ENCODE data around the gene CDKAL1. TPM values are rescaled to one million over a fixed set of nuclear protein-coding genes. Genes with fewer than 3 reads are reported as not detected.
"Not testable (repeated sequence)": the region's sequence is repeated elsewhere in the genome, so short reads cannot be mapped to it uniquely, and the experiment has no call there.

Gene CDKAL1
- total RNA-seq, 4 donors from 2014 or later = 24.7 to 32.8 (median 29.8) TPM

- TF ChIP-seq POLR2A (IDR thresholded peaks at IDR 0.05) (no peak), CTCF (IDR thresholded peaks at IDR 0.05) (no peak)
- DNase-seq = no peak
- no peak overlapping the region for H3K27ac ChIP-seq
- peaks cover 0 to 8% of the 10 kb centered on the region in 2 donors for H3K4me1 ChIP-seq
- no peaks in the 10 kb centered on the region for H3K36me3 ChIP-seq
- H3K27me3 ChIP-seq = no peaks in the 10 kb centered on the region
- H3K9me3 ChIP-seq = no peaks in the 10 kb centered on the region
- intact Hi-C loops (cut with DNase I) = no loop called here
- no peak overlapping the region for H3K4me3 ChIP-seq (replicated peaks in 1 of 3)
- WGBS, 2 donors = 64 to 67% methylated on average over 2 of the region's 2 CpGs
These were observed 99.5 kb downstream of the CDKAL1 start for GRCh38 chr6:20633566-20634340.

- no peaks in the 10 kb centered on the region for H3K9me3 ChIP-seq
These were observed 104.9 kb downstream of the CDKAL1 start for GRCh38 chr6:20639161-20639560.

GRCh38 chr6:20640181-20640580 is 105.9 kb downstream of the CDKAL1 start:
- TF ChIP-seq CTCF (IDR thresholded peaks at IDR 0.05) (no peak), POLR2A (IDR thresholded peaks at IDR 0.05) (no peak)
- H3K4me3 ChIP-seq (replicated peaks in 1 of 3) = no peak overlapping the region
- DNase-seq = no peak
- intact Hi-C loops (cut with DNase I) = no loop called here
- no peaks in the 10 kb centered on the region for H3K27me3 ChIP-seq
- WGBS, 2 donors = 92 to 98% methylated on average over 2 of the region's 2 CpGs
- peaks cover 6 to 11% of the 10 kb centered on the region in 2 donors for H3K4me1 ChIP-seq
- no peak overlapping the region for H3K27ac ChIP-seq
- H3K36me3 ChIP-seq = no peaks in the 10 kb centered on the region
- no peaks in the 10 kb centered on the region for H3K9me3 ChIP-seq

More at GRCh38 chr6:20639161-20639560, 104.9 kb downstream of the CDKAL1 start:
- Histone ChIP-seq H3K4me1 (peaks cover 6 to 11% of the 10 kb centered on the region in 2 donors), H3K27me3 (no peaks in the 10 kb centered on the region), H3K36me3 (no peaks in the 10 kb centered on the region), H3K27ac (no peak overlapping the region), H3K4me3 (replicated peaks in 1 of 3) (no peak overlapping the region)
- intact Hi-C loops (cut with DNase I) = no loop called here
- 82 to 83% methylated on average over 4 of the region's 4 CpGs for WGBS, 2 donors
- TF ChIP-seq POLR2A (IDR thresholded peaks at IDR 0.05) (no peak), CTCF (IDR thresholded peaks at IDR 0.05) (no peak)
- no peak for DNase-seq

- Histone ChIP-seq H3K4me1 (peaks cover 6 to 11% of the 10 kb centered on the region in 2 donors), H3K27ac (no peak overlapping the region), H3K4me3 (replicated peaks in 1 of 3) (no peak overlapping the region), H3K36me3 (no peaks in the 10 kb centered on the region), H3K27me3 (no peaks in the 10 kb centered on the region), H3K9me3 (no peaks in the 10 kb centered on the region)
- TF ChIP-seq POLR2A (IDR thresholded peaks at IDR 0.05) (no peak), CTCF (IDR thresholded peaks at IDR 0.05) (no peak)
- intact Hi-C loops (cut with DNase I) = no loop called here
- WGBS, 2 donors = 35 to 51% methylated on average over 4 of the region's 4 CpGs
- DNase-seq = peak; percentile 41 to 48
These were observed 108.2 kb downstream of the CDKAL1 start for GRCh38 chr6:20642441-20642840.

GRCh38 chr6:20644667-20645370 is 110.6 kb downstream of the CDKAL1 start:
- no peaks in the 10 kb centered on the region for H3K27me3 ChIP-seq
- TF ChIP-seq CTCF (IDR thresholded peaks at IDR 0.05) = no peak
- no peak for TF ChIP-seq POLR2A (IDR thresholded peaks at IDR 0.05)
- DNase-seq = no peak
- intact Hi-C loops (cut with DNase I) = no loop called here
- no peak overlapping the region for H3K27ac ChIP-seq
- H3K36me3 ChIP-seq = no peaks in the 10 kb centered on the region
- no peak overlapping the region for H3K4me3 ChIP-seq (replicated peaks in 1 of 3)
- H3K9me3 ChIP-seq = no peaks in the 10 kb centered on the region
- H3K4me1 ChIP-seq = peaks cover 6 to 11% of the 10 kb centered on the region in 2 donors
- 87 to 97% methylated on average over 5 of the region's 5 CpGs for WGBS, 2 donors

- H3K27me3 ChIP-seq; H3K27ac ChIP-seq; H3K9me3 ChIP-seq; intact Hi-C loops (cut with DNase I); DNase-seq; H3K36me3 ChIP-seq; H3K4me3 ChIP-seq (replicated peaks in 1 of 3): not testable (repeated sequence)
- 82 to 91% methylated on average over 6 of the region's 6 CpGs for WGBS, 2 donors
- peaks cover 6 to 11% of the 10 kb centered on the region in 2 donors for H3K4me1 ChIP-seq
These were observed 111.3 kb downstream of the CDKAL1 start for GRCh38 chr6:20645572-20645971.
